Measurements from ENCODE around the gene CALM1.

The CALM1 gene

GRCh38 chr14:90442388-90442787 lies 45.6 kb downstream of the CALM1 start:
- no peak for DNase-seq (ENCODE audit: low spot score)

GRCh38 chr14:90443161-90444076 lies 46.6 kb downstream of the CALM1 start:
- DNase-seq (ENCODE audit: low spot score): peak; percentile 92

- DNase-seq (ENCODE audit: low spot score): no peak
Observed at GRCh38 chr14:90444077-90444696, 47.4 kb downstream of the CALM1 start.

- DNase-seq (ENCODE audit: low spot score): no peak
Observed at GRCh38 chr14:90445011-90445410, 48.2 kb downstream of the CALM1 start.

- DNase-seq (ENCODE audit: low spot score): no peak
Observed at GRCh38 chr14:90446405-90446804, 49.6 kb downstream of the CALM1 start.

GRCh38 chr14:90447720-90448497 lies 51.1 kb downstream of the CALM1 start:
- DNase-seq (ENCODE audit: low spot score): no peak

- DNase-seq (ENCODE audit: low spot score): no peak
Observed at GRCh38 chr14:90449411-90449810, 52.6 kb downstream of the CALM1 start.

GRCh38 chr14:90450151-90450550 lies 53.3 kb downstream of the CALM1 start:
- DNase-seq (ENCODE audit: low spot score): no peak

GRCh38 chr14:90450667-90451066 lies 53.8 kb downstream of the CALM1 start:
- no peak for DNase-seq (ENCODE audit: low spot score)

GRCh38 chr14:90451443-90451842 lies 54.6 kb downstream of the CALM1 start:
- no peak for DNase-seq (ENCODE audit: low spot score)

GRCh38 chr14:90451961-90452360 lies 55.1 kb downstream of the CALM1 start:
- peak; percentile 52 for DNase-seq (ENCODE audit: low spot score)

GRCh38 chr14:90452366-90452765 lies 55.5 kb downstream of the CALM1 start:
- DNase-seq (ENCODE audit: low spot score): no peak

GRCh38 chr14:90453401-90453951 lies 56.6 kb downstream of the CALM1 start:
- peak; percentile 61 for DNase-seq (ENCODE audit: low spot score)

- DNase-seq (ENCODE audit: low spot score): peak; percentile 96
Observed at GRCh38 chr14:90454041-90455000, 57.5 kb downstream of the CALM1 start.

GRCh38 chr14:90455100-90455571 lies 58.3 kb downstream of the CALM1 start:
- peak; percentile 43 for DNase-seq (ENCODE audit: low spot score)

- DNase-seq (ENCODE audit: low spot score): no peak
Observed at GRCh38 chr14:90456551-90456950, 59.7 kb downstream of the CALM1 start.

- DNase-seq (ENCODE audit: low spot score): no peak
Observed at GRCh38 chr14:90457186-90457585, 60.4 kb downstream of the CALM1 start.

Measured in SK-N-DZ (cell line).